Upper lobe of left lung (tissue), 4 donors: Measurements from ENCODE around the gene CFAP97D2.

Experiments used
- POLR2A ChIP-seq, 4 donors: fragments of 450-650 bp; IDR thresholded peaks; one replicate each; pipeline ENCODE4 v1.5.1; 2016 to 2017; ENCODE audit warnings: antibody characterized with exemption in 4 of 4, mild to moderate bottlenecking in 2 of 4
- TF ChIP-seq, protein P1 (sequence below), 6 experiments: fragments of 450-650 bp in 4 of 6; fragments of 200-600 bp in 2 of 6; sonication (generic) in 2 of 6; IDR thresholded peaks; one replicate each; pipeline ENCODE4 v1.5.1; 2016 to 2019; ENCODE audit warnings: antibody characterized with exemption in 6 of 6

DNA sequence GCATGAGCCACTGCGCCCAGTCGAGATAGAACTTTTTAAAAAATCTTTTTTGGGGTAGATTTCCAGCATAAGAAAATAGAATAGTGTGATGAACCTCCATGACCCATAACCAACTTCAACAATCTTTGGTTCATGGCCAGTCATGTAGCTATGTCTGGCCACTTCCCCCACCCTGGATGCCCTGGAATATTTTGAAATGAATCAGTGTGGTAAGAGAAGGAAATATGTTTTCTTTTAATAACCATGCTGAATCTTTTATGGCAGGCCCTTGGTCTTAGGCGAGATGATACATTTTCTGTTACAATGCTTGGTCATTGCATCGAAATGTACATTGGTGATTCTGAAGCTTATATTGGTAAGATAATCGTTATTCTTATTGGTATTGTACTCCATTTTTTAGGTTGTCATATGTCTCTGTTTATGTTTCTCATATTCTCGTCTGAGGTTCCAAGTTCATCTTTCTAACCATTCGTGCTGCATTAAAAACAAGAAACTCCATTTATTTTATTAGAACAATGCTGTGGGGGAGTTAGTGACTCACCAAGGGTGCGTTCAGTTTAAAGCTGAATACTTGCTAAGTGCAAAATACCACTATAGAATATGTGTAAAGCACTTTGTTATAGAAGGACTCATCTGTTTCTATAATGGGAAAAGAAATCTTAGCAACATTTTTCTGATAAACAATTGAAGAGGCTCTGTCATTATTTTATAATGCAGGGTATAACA, 86.0 kb downstream of the CFAP97D2 start:
- no peak for TF ChIP-seq POLR2A (IDR thresholded peaks at IDR 0.05)
- TF ChIP-seq, protein P1, sequence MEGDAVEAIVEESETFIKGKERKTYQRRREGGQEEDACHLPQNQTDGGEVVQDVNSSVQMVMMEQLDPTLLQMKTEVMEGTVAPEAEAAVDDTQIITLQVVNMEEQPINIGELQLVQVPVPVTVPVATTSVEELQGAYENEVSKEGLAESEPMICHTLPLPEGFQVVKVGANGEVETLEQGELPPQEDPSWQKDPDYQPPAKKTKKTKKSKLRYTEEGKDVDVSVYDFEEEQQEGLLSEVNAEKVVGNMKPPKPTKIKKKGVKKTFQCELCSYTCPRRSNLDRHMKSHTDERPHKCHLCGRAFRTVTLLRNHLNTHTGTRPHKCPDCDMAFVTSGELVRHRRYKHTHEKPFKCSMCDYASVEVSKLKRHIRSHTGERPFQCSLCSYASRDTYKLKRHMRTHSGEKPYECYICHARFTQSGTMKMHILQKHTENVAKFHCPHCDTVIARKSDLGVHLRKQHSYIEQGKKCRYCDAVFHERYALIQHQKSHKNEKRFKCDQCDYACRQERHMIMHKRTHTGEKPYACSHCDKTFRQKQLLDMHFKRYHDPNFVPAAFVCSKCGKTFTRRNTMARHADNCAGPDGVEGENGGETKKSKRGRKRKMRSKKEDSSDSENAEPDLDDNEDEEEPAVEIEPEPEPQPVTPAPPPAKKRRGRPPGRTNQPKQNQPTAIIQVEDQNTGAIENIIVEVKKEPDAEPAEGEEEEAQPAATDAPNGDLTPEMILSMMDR (IDR thresholded peaks at IDR 0.05): no peak
